SH-SY5Y (cell line): ENCODE measurements around the gene TSFM.

ENCODE experiments used
- GATA2 ChIP-seq: IDR thresholded peaks from 2 replicates; pipeline ENCODE4 v1.6.1; 2011; ENCODE audit warnings: mild to moderate bottlenecking, low read depth, low read length
- GATA3 ChIP-seq: IDR thresholded peaks from 2 replicates; pipeline ENCODE4 v1.6.1; 2011; ENCODE audit warnings: low read depth, mild to moderate bottlenecking, low read length, moderate library complexity

- no peak for TF ChIP-seq GATA2
- TF ChIP-seq GATA3, result no peak
Measured at GRCh38 chr12:57757771-57758170, 24.8 kb upstream of the TSFM start.
